Activated CD4-positive, alpha-beta T cell treated with anti-CD3 and anti-CD28 coated beads, Interleukin-2, amount 50 U/mL, for 16 hours (primary cell): Measurements from ENCODE around the gene CBX5.

Experiments used
- DNase-seq: peaks from one replicate; pipeline ENCODE4 v3.0.0-alpha.2; 2020

CBX5 gene

DNA sequence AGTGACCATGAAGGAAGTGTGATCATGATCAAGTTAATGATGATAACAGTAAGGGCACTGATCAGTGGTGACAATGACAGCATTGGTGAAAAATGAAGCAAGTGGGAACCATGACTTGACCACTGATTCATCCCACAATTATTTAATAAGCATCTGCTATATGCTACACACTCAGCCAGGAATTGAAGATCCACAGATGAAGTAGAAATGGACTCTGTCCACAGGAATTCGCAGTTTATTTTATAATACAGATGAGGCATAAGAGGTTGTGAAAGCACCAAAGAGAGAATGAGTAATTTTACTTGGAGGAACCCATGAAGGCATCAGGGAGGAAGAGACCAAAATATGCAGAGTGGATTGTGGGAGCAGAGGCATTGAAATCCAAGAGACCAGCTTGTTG is 57.3 kb downstream of the CBX5 start:
- DNase-seq: no peak

DNA sequence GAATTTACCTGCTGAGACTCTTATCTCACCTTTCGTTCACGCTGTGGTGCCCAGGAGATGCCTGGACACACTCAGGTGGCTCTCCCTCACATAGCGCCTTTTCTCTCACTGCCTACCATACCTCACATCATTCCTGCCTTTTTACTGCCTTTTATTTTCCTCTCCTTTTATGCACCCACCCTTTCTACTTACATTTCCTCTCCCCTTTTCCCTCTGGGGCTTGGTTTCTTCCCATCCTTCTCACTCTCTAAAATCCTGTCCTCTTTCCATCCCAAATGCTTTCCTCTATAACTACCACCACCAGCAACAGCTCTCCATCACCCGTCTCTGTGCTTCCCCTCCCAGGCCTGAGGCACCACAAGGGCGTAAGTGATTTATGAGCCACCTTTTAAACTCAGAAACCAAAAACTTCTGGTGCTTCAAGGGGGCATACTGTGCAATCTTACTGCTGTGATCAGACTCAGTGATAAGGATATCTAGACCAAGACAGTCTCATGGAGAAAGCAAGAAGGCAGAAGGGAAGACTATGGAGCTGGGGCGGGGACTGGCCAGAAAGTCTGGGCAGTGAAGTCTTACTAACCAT is 58.4 kb downstream of the CBX5 start:
- no peak for DNase-seq

DNA sequence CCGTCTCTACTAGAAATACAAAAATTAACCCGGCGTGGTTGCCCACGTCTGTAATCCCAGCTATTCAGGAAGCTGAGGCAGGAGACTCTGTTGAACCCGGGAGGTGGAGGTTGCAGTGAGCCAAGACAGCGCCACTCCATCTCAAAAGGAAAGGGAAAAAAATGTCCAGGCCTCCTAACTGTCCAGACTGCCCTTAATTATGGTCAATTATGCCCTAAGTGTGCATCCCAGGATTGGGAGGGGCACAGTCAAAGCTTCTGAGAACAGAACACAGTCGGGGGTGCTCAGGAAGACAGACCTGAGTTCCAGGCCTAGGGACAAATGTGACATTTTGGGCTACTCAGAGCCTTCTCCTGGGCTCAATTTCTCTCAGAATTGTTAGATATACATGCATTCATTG is 59.4 kb downstream of the CBX5 start:
- no peak for DNase-seq

DNA sequence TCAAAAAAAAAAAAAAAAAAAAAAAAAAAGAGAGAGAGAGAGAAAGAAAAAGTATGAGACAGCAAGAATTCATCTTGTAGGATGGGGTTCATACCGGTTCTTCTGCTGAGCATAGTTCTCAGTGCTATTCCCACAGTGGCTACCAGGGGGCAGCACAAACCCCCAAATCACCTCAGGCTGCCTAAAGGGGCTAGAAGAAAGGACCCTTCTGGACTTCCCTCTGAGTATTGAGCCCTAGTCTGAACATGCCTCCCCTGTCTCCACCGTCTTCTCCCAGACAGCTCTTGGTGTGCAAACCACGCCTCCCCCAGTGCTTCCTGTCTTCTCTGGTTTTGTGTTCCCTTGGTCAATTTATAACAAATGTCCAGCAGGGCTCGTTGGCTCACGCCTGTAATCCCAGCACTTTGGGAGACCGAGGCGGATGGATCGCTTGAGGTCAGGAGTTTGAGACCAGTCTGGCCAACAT is 59.8 kb downstream of the CBX5 start:
- peak; percentile 70 for DNase-seq

DNA sequence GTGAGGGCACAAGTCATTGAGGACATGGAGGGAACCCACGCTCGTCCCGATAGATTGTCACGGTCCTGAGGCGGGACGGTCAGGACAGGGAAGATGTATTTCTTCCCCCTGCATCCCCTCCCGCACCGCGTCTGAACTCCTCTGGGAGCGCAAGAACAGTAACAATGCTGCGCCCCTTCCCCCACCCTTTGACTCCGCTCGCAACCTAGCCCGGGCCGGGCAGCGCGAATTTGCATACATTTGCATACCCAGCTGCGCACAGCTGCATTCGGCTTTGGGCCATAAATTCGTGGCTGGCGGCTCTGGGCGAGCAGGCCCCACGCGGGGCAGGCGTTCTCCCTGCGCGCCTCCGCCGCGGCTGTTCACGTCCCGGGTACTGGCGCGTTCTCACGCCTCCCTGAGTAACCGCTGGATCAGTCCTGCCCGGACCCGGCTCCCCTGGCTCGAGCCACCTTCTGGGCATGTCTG is 62.1 kb downstream of the CBX5 start:
- no peak for DNase-seq

DNA sequence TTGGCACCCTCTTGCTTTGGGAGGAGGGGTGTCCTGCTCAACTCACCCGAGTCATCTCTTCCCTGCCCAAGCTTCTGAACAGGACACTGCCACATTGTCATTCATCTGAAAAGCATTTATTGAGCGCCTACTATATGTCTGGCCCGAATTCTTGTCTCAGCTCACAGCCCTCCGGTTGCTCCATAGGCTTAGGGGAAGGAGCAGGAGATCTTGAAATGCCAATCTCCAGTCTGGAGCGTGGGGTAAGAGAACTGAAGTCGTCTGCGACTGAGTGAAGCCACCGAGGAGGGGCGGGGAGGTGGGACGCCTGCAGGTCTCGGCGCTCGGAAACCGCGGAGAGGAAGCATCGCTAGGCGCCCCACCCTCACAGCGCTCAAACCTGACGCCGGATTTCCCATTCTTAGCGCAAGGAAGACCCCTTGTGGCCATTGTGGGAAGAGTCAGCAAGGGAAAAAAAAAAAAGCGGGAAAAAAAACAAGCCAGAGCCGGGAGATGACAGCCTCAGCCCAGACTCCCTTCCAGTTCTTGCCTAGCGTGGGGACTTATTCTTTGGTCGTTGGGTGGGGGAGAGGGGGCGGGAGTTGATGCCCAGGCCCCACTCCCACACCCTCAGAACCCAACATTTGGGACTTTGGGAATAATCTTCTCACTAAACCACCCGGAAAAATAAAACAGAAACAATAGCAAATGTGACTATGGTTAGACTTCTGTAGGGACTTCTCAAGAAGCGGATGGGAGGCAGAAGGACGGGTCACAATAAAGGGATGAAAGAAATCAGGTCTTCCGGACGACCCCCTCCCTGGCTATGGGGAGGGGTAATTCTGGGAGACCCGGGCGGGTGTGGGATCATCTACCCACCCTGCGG is 62.9 kb downstream of the CBX5 start:
- peak; percentile 83 for DNase-seq

DNA sequence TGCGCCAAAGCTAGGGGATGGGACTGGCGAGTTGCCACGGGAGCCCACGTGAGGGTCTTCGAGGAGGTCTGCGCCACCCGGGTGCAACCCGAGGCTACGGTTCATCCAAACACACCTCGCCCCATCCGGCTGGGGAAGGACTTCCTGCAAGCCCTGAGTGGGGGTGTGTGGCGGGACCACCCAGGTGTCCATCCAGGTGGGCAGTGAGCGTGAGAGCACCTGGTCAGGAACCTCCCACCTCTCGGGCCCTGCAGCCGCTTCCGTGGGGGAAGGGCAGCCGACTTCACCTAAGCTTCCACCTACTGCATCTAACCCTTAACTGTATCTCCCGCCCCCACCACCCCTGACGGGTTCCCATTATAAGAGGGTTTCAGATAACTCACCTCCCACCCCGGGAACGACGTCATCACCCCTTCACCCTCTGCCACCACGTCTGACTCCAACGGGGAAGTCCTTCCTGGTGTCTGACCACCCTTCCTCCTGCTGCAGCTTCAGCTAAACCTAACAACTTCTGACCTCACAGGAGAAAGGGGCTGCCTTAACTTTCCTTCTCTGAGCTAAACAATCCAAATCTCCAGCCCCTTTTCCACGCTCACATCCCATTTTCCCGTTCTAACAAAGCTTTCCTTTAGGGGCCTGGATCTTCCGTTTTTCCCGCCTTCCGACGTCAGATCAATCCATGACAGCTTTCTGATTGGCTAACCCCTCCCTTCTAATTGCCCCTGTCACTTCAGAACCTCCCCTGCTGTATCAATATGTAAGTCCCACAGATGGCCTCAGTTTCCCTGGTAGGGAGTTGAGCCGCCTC is 63.7 kb downstream of the CBX5 start:
- peak; percentile 40 for DNase-seq

DNA sequence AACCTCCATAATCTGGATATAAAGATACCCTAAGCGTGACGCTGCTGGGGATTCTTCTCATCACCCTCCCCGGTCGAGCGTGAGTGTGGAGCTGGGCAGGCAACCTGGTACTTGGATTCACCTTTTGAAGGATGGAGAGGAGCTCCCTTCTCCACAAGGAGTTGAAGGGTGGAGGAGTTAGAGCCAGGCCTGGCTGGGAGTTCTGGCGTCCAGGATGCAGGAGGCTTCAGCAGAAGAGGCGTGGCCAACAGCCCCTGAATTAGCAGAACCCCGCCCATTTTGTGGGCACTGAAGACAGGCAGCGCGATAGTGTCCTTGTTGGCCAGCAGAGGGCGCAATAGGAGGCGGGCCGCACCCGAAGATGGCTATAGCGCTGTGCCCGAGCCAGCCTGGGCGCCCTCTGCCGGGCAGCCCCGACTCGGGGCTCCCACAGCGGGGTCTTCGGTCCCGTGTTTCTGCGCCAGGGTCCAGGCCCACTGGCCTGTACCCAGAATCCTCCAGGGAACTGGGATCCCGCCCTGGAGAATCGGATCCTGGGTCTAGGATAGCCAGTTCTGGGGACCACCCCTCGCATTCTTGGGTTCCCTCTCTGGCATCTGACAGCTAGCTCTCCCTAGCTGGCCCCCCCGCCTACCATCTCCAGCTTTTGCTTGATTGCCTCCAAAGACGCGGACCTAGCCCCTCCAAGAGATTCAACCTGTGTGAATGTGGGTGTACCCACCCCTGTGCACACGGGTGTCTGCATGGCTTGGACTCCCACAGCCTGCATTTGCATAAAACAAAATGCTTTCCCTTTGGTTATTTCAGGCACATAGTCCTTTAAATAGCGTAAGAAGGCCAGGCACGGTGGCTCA is 65.1 kb downstream of the CBX5 start:
- DNase-seq: peak; percentile 94

DNA sequence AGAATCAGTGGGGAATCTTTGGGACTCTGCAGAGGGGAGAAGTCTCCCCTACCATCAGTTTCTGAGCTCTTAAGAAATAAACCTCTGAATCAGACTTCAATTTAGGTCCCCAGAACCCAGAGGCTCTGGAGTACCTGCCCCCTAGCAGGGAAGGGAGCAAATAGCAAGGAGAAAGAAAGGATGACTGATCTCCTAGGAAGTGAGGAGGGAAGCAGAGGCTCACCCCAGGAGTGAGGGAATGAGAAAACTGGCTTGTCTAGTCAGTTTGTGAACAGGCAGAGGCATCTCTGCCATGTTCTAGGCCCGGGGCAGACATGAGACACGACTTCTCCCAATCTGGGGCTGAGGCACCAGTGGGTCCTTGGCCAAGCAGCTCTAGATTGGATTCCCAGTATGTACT is 66.8 kb downstream of the CBX5 start:
- no peak for DNase-seq

DNA sequence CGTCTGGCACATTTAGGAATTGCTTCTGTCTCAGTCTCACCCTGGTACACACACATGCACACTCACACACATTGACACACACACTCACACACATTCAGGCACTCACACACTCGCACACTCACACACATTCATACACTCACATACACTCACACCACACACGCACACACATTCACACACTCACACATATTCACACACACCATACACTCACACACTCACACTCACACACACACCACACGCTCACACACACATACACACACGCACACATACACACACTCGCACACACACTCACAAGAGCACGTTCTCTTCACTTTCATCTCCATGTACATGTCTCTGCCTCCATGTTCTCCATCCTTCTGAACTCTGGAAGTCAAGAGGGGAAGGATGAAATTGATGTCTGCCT is 68.0 kb downstream of the CBX5 start:
- no peak for DNase-seq

DNA sequence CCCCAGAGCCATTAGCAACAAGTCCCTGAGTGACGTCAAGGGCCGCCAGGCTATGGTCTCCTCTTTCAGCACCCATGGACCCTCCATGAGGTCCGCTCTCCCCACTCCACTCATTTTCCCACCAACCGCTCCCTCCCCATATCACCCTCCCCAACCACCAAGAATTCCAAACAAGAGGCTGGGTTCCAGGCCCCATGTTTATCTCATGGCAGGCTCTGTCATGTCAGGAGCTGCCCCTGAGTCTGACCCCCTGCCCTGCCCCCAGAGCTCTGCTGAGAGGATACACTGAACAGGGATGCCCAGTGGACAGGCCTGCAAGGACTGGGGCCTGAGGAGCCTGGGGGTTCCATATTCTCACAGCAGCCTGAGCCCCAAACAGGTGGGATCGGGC is 69.5 kb downstream of the CBX5 start:
- no peak for DNase-seq

DNA sequence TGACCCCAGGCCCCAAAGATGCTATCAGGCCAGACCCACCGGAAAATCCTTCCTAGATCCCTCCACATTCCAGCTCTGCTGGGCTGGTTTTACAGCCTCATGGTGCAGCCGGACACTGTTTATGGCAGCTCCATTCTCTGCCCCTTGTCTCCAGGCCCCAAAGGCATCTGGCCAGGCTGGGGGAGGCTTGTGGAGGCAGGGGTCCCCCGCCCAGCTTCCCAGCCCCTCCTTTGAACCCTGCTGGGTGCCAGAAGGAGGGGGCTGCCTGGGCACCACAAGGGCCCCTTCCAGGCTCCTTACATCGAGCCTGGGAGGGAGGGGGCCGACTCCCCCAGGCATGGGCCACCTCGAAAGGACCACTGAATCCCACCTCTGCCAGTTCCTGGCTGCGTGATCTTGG is 71.3 kb downstream of the CBX5 start:
- DNase-seq: no peak

DNA sequence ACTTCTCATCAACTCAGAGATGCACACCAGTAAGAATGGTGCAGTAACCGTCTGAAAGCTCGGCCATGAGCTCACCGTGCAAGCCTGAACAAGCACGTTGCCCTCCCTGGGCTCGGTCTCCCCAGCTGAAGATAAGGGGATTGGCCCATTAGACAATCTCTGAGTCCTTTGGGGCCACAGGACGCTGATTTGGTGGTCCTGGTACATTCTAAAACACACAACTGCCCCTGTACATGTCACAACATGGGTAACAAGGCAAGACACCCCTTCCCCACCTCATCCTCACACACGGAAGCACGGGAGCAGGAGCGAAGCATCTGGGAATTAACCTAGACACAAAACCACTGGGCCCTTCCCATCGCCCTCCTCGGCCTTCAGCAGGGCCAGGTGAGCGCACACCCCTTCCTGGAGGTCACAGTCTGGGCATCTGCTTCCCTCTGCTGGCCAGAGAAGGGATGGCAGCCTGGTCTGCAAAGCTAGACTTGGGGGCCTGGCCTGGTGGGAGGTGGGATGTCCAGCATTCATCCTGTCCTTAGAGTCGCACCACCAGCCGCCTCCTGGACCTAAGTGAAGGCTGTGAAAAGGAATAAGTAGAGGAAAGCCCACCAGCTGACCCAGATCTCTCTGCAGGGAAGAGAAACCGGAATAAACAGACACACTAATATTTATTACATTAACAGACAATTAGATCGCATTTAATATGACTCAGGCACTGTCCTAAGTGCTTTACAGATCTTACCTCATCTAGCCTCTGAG is 72.2 kb downstream of the CBX5 start:
- DNase-seq: peak; percentile 76

DNA sequence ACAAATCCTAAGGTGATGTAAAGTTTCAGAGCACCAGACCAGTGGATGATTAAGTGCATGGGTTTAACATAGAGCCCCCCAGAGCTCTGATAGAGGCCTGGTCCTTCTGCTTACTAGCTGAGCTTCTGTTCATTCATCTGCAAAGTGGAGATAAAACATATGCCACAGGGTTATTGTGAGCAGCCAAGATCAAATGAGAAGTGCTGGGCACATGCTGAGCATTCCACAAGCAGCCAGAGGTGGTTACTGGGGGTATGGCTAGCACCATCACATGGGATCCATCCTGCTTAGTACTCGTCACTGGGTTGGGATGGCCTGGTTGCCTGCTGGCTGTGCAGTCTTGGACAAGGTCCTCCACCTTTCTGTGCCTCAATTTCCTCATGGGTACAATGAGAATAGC is 73.1 kb downstream of the CBX5 start:
- no peak for DNase-seq

DNA sequence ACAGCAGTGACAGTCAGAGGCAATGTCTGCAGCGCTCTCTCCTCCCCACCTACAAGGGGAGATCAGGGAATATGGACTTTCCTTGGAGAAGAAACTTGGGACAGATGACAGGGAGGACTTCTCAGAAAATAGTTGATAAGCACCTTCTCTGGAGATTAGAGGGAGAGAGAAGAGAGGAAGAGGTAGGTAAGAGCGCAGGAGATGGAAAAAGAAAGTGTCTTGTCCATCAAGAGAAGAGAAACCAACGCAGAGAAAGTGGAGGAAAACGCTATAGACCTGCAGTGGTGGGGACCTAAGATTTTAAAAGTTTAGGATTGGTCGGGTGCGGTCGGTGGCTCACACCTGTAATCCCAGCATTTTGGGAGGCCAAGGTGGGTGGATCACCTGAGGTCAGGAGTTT is 75.6 kb downstream of the CBX5 start:
- DNase-seq: no peak

DNA sequence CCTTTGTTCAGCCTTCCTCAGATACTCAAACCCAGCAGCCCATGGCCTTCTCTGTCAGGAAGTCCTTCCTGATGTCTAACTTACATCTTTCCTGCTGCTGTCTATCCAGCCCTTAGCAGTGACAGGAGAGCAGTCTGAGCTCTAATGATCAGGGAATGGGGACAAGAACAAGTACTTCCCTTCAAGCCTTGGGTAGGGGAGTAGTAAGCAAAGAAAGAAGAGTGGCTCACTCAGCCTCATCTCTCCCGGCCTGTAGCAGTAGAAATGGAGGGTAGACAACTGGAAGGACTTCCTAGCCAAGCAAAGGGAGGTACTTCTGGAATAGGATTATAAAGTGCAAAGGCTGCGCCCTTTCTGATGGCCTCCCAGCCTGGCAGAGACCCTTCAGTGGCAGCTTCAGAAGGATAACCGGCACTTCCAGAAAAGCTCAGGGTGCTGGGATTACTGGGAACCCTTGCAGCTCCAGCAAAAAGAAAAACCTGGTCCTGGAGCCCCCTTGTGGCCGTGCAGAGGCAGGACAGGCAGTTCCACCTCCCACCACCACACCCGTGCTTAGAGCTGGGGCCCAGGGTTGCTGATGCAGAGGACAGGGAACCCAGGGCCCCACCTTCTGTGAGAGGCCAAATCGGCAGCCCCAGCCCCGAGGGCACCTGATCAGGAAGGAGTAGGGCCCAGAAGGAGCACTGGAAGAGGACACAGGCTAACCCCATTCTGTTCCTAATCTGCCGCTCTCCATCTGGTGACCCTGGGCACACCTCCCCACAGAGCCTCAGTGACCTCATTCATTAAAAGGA is 78.7 kb downstream of the CBX5 start:
- peak; percentile 68 for DNase-seq

DNA sequence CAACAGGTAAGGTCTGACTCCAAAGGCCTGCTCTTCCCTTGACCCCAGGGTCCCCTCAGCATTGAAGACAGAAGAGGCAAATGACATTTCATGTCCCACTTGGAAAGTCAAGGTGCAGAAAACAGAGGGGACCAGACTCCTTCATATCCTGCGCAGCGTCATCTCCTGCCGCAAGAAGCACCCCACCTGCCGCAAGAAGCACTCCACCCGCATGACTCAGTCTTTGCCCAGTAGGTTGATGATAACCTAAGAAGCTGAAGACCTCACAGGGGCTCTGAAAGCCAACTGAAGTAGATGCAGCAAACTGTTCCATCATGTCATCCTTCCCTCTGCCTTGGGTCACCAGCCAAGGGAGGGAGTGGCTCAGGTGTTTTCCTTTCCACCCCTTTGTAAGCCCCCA is 79.5 kb downstream of the CBX5 start:
- no peak for DNase-seq

DNA sequence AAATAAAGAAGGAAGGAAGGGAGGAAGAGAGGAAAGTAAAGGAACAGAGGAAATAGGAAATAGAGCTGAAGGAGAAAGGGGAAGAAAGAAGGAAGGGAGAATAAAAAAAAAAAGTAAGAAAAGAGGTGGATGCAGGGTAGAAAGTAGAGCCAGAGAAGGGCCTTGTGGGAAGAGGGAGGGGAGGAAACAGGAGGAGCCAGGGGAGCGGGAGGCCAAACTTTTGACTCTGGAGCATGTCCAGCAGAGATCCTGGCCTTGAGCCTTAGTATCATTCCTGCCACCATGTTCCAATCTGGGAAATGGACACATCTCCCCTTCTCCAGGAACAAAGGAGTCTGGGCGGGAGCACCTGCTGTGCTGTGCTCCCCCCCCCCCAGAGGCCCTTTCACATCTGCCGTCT is 80.0 kb downstream of the CBX5 start:
- no peak for DNase-seq

DNA sequence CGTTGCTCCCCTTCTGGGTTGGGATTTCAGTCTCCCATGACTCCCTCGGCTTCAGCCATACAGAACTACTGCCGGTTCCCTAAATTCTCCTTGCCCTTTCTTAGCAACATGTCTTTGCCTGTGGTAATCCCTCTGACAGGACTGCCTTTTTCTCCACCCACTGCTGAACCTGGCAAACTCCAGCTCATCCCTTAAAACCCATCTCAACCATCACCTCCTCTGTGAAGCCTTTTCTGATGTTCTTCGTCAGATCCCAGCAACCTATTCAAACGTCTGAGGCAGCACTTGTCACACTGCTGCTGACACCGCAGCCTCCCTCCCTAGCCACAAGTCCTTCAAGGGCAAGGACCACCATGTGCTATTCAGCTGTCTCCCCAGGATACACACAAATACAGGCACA is 80.9 kb downstream of the CBX5 start:
- DNase-seq: no peak

DNA sequence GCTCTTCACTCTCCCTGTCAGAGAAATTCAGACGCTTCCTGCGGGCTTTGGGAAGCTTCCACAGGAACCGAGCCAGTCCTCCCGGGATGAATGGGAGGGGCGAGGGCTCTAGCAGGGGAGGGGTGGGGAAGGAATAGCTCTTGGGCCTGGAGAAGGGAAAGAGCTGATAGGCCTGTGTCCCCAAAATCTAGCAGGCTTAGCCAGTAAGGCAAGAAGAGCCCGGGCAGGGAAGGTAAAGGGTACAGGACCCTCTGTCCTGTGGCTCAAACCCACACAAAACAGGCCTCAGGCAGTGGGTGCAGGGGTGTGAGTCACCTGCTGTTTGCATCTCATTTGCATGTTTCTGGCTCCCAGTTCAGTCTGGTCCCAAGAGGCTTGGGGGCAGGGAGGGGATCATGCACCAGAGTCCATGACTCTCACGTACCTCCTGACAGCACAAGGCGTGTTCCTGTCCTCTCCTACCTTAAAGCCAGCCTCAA is 82.5 kb downstream of the CBX5 start:
- DNase-seq: no peak

DNA sequence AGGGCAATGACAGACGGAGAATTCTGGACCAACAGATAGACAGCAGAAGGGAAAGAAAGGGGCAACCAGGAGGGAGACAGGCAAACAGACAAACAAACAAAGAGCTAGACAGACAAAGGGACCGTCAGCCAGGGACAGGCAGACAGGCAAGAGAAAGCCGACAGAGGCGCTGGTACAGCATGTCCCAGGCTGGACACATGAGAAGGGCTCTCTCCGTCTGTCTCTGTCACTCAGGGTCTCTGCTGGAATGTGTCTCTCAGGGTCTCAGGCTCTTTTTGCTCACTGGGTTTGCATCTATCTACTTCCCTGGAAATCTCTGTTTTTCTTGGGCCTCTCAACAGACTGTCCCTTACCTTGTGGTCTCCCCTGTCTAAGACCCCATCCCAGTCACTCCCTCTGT is 82.9 kb downstream of the CBX5 start:
- no peak for DNase-seq
